Measurements from ENCODE around the gene EPB41L2.
"Not testable (repeated sequence)": the region's sequence is repeated elsewhere in the genome, so short reads cannot be mapped to it uniquely, and the experiment has no call there.

Gene EPB41L2

DNA sequence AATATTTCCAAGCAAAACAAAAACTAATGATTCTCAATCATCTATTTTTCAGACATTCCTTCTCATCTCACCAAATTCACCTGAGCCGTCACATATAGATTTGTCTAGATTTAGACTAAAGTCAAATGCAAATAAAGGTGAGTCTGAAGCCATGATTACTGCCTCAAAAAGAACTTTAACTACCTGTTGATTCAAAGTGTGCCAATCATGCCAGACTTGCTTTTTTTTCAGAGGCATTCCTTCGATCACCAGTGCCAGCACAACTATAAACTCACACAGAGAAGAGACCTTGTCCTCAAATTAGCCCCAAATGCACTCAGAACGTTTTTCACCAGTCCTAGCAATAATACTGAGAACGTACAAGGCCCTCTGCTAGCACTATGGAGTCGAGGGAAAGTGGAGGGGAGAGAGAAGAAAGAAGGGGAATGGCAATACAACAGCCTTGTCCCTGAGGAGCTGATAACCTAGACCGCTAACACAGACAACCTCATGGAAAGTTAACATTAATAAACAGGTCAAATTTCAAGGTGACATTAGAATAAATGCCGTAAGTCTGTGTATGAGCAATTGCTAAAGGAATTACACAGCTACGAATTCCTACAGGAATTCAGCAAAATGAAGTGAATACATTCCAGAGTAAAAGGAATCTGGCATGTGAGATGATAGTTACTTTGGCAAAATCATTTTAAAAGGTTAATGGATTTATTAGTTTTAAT, 60.9 kb downstream of the EPB41L2 start:
- no peak for DNase-seq

- DNase-seq = no peak
Observed at GRCh38 chr6:131001111-131001736, 61.8 kb downstream of the EPB41L2 start.

DNA sequence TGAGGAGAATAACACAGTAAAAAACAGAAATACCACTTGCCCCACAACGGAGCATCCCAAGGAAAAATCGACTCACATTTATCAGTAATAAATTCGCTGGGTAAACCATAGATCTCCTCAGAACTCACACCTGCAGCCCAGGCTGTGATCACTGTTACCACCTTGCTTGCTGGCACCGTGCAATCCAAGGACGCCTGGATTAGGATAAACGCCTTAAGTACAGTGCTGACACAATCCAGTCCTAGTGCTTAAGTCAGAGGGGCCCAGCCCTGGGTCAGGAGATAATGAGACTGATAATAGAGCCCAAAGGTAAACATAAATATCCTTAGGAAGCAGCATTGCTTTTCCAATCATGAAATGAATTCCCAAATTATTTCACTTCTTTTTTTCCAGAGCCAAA, 62.5 kb downstream of the EPB41L2 start:
- DNase-seq = no peak

GRCh38 chr6:130997061-130997753, 65.8 kb downstream of the EPB41L2 start:
- no peak for DNase-seq

GRCh38 chr6:130996635-130997034, 66.4 kb downstream of the EPB41L2 start:
- no peak for DNase-seq

DNA sequence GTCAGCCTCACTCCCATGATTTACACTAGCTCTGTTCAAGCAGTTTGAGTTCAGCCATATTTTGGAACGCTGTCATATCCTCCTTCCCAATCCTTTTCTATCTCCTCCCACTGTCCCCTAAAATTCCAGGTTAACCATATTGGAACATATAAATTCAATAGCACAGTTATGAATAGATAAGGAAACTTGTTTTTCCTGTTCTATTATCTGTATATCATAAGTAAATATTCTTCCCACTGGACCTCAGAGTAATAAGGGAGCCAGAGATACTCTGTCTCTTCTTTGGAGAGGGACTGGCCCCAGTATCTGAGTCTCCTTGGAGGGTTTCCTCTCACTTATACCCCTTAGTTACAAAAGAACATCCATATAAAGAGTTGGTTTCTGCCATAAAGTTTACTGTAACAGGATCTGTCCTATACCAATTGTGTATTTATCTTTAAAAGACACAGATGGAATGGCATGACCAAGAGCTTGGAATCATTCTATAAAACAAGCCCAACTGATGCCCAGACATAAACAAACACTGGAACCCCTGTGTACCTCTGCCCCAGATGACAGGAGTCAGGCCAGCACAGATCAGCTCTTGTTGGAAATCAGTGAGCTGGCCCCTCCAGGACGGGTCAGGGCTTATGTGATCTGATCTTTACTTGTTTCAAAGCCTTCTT, 67.1 kb downstream of the EPB41L2 start:
- DNase-seq = no peak

- no peak for DNase-seq
Observed at GRCh38 chr6:130994319-130995097, 68.5 kb downstream of the EPB41L2 start.

DNA sequence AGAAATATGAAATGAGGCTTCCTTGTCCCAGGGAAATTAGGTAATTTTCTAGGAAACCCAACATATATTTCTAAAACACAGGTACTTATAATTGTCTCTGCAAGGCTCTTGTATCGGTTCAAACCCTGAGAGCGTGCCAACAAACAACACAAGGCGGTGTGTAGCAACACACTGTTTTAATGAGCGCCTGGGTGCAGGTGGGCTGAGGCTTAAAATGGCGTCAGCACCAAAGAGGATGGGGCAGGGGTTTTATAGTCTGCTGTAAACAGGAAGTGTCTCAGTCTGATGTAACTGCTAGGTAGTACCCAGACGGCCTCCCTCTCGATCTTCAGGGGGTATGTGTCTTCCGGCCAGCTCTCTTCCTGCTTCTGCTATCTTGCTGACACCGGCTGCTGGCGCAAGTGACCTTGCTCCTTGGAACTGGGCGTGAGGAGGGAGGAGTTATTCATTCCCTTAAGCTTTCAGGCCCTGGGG, 69.7 kb downstream of the EPB41L2 start:
- no peak for DNase-seq

DNA sequence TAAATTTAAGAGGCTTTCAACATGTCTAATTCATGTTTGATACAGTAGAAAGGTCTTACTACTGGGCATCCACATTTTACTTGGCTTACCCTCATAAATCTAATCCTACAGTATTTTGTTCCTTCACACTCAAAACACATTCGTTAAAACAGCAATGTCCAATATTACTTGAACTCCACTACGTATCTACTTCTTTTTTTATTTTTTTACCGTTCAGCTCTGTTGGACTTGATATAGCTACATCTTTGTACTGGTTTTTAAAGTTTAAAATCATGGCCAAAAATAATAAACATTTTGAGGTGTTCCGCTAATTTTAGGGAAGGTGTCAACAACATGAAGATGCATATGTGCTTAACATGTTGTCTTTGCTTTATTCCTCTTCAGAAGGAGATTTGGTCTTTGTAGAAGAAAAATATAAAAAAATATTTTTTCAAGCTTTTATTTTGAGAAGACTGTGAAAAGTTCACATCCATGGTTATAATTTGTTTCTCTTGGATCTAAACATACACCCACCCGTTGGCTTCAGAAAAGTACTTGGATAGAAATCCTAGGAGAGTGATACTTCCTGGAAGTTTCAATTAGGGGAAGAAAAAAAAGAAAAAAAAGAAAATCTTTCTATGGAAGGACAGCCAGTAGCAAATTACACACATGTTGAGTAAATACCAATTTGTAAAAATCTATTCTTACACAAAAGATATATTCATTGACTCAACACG, 71.5 kb downstream of the EPB41L2 start:
- no peak for DNase-seq

DNA sequence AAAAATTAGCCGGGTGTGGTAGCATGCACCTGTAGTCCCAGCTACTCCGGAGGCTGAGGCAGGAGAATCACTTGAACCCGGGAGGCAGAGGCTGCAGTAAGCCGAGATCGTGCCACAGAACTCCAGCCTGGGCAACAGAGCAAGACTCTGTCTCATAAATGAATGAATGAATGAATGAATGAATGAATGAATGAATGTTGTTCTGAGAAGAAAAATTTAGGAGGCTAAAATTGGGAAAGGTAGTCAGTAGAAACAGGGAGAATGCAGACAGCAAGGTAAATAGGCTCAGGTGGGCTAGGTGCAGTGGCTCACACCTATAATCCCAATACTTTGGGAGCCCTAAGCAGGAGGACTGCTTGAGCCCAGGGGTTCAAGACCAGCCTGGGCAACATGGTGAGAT, 75.5 kb downstream of the EPB41L2 start:
- not testable (repeated sequence) for DNase-seq

DNA sequence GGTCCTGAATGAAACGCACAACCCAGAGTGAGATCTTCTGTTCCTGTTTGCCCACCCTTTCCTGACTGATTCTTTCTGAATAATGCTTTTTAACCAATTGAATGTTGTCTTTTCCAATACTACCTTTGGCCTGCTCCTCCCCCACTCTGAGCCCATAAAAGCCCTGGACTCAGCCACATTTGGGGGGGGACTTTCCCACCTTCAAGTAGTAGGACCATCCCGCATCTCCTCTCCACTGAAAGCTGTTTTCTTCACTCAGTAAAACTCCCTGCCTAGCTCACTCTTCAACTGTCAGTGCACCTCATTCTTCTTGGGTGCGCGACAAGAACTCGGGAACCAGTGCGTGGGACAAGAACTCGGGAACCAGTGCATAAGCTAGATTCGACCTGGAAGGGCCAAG, 77.9 kb downstream of the EPB41L2 start:
- no peak for DNase-seq

DNA sequence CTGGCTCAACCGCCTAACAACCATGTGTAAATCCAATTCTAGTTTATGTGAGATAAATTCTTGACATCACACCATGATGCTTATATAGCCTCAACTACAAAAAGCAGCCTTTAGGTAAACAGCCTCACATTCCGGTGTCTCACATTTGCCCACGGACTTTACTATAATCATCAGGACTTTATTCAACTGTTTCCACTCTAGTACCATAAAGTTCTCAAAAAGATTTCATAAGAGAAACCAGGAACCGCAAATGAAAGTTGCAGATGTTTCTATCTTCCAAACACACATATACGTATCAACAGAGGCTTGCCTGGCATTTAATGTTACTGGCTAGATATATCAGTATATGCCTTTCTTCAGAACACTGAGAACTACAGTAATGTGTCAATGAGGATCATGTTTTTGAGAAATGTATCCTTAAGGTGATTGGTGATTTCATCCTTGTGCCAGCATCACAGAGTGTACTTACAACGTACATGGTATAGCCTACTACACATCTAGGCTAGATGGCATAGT, 80.0 kb downstream of the EPB41L2 start:
- DNase-seq = no peak

DNA sequence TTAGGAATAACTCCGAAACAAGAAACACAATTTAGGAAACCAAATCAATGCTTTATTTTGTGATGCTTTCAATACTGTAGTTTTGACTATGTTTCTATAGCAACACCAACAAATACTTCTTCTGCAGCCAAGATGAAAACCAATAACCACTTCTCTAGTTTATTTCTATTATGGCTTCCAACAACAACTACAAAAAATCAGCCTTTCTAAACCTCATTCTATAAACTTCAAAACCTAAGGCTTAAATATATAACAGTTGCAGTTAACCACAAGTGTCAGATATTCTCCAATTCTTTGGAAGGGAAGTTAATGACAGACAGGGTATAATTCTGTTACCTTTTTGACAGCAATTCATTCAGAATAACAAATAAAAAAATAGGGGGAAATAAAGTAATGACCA, 80.9 kb downstream of the EPB41L2 start:
- DNase-seq = no peak

DNA sequence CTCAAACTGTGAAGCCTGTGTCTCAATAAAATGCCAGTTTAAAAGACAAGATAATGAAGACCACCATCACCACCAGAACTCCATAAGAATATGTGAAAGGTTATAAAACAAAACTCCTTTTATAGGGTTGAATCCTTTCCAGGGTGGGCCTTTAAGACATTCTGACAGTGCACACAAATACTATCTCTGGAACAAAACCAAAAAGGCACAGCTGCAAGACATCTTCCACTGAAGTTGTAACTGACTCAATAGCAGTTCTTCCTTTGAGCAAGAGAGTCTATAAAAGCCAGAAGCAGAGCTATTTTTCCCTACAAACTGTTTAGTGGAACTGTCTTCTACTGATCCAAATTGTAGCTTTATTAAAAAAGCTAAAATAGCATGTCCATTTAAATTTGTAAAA, 81.6 kb downstream of the EPB41L2 start:
- DNase-seq = no peak

DNA sequence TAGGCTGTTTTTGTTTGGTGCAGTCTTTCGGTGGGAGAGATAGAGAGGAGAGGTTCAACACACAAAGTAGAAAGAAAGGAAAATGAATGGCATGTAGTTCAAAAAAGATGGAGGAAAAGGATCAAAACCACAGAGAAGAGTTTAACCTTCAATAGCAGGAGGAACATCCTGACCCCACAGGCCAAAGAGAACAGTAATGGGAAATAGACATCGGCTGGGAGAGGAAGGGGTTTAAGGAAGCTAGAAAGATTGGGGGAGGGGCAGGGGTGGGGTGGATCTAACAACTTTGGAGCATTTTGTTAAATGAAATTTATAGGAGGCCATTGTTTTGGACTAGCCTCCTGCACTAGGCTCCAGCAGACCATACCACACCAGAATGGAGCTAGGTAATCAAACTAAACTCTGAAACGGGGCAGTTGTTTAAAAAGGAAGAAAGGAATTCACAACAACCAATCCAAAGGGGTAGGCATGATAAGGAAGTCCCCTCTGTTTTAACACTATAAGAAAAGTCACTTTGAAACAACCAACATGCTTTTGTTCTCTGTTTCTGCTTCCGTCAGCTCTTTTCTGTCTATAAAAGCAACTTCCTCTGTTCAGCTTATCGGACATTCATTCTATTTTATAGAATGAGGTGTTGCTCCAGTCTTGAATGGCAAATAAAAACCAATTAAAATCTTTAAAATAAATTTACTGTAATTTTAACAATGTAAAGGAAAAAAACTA, 82.6 kb downstream of the EPB41L2 start:
- DNase-seq = no peak

GRCh38 chr6:130978660-130979396, 84.2 kb downstream of the EPB41L2 start:
- DNase-seq = no peak

GRCh38 chr6:130978180-130978579, 84.9 kb downstream of the EPB41L2 start:
- DNase-seq = no peak

GRCh38 chr6:130975325-130975724, 87.7 kb downstream of the EPB41L2 start:
- no peak for DNase-seq

- no peak for DNase-seq
Observed at GRCh38 chr6:130973521-130974277, 89.3 kb downstream of the EPB41L2 start.

DNA sequence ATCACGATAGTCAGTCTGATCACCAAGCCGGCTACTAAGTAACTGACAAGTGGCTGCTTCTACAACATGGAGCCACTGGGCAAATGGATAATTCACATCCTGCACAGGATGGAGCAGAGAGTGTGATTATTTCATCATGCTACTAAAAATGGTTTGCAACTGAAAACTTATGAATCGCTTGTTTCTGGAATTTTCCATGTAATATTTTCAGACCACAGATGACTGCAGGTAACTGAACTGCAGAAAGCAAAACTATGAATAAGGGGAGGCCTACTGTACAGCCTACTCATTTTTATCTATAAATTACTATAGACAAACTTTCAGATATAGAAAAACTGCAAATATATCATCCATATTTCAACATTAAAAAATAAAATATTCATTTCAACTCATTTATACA, 91.5 kb downstream of the EPB41L2 start:
- no peak for DNase-seq

Measured in DMS79 treated with DMSO at 0.1 percent for 48 hours (cell line).